GM12878 (cell line): ENCODE data around the gene DLEC1. TPM values are rescaled to one million over a fixed set of nuclear protein-coding genes. Genes with fewer than 3 reads are reported as not detected.

Experiments
- ATAC-seq: fragments of 200-7000 bp; cut with Tn5 transposase; 3 replicates; pipeline ENCODE4 v1.9.1; 2020; ENCODE audit warnings: mild to moderate bottlenecking, moderate library complexity
- BruUV-seq: library from RNA; stranded (reverse); fragments of 400-500 nt; replicated peaks from 2 replicates; lab custom pipeline; 2021; lab: Mats Ljungman, UMichigan
- CTCF ChIA-PET: fragments of 300-600 bp; sonication (Branson Sonifier 250); formaldehyde crosslinking; extraction: SDS; loops from one replicate; lab custom pipeline; 2021; ENCODE audit warnings: inconsistent platforms; lab: Yijun Ruan, JAX
- POLR2A ChIA-PET: fragments of 350-600 bp; formaldehyde crosslinking; extraction: SDS; loops from one replicate; lab custom pipeline; 2021; ENCODE audit warnings: inconsistent platforms; lab: Charles Lee
- RAD21 ChIA-PET: fragments of 300-600 bp; sonication (Branson Sonifier 250); formaldehyde crosslinking; loops from one replicate; lab custom pipeline; 2023; ENCODE audit warnings: antibody characterized with exemption; ENCODE audit not compliant: unreplicated experiment; lab: Charles Lee
- SMC1A ChIA-PET: fragments of 300-600 bp; sonication (Branson Sonifier 250); formaldehyde crosslinking; loops from one replicate; lab custom pipeline; 2023; ENCODE audit not compliant: unreplicated experiment, uncharacterized antibody; lab: Charles Lee
- DNase-seq: peaks from one replicate; pipeline ENCODE4 v3.0.0-alpha.2; 2011; ENCODE audit warnings: low read depth, low spot score
- FAIRE-seq: peaks from 3 replicates; lab custom pipeline; 2011; peaks lifted over from hg19 to GRCh38; lab: Jason Lieb, UNC
- H2AFZ ChIP-seq: 2 replicates; pipeline ENCODE4 v1.6.0; 2011; ENCODE audit warnings: low read depth, low read length, control low read depth; ENCODE audit not compliant: control insufficient read depth
- H3K27ac ChIP-seq: 2 replicates; pipeline ENCODE4 v1.5.1; 2011; ENCODE audit warnings: control low read depth; ENCODE audit not compliant: control insufficient read depth, insufficient read depth
- H3K27me3 ChIP-seq, 2 experiments: replicated peaks in 1 of 2; 2 replicates each; pipeline versions ENCODE4 v1.6.0 to v1.6.1; 2011; ENCODE audit warnings: low read length in 1 of 2; ENCODE audit not compliant: control insufficient read depth in 2 of 2, insufficient read depth in 2 of 2
- H3K36me3 ChIP-seq, 2 experiments: 2 replicates each; pipeline ENCODE4 v1.5.1; 2011; ENCODE audit warnings: low read length in 1 of 2; ENCODE audit not compliant: control insufficient read depth in 2 of 2, insufficient read depth in 2 of 2
- H3K4me1 ChIP-seq: 2 replicates; pipeline ENCODE4 v1.6.1; 2011; ENCODE audit warnings: mild to moderate bottlenecking, low read length, moderate library complexity, mixed read lengths; ENCODE audit not compliant: control insufficient read depth, insufficient read depth
- H3K4me2 ChIP-seq: 2 replicates; pipeline ENCODE4 v1.6.0; 2011; ENCODE audit warnings: control low read depth; ENCODE audit not compliant: control insufficient read depth, insufficient read depth
- H3K4me3 ChIP-seq: fragments of 200-600 bp; sonication (generic); 2 replicates; pipeline ENCODE4 v1.5.1; 2016
- H3K79me2 ChIP-seq: 2 replicates; pipeline ENCODE4 v1.6.0; 2011; ENCODE audit warnings: low read length; ENCODE audit not compliant: control insufficient read depth, insufficient read depth
- H3K9ac ChIP-seq: 2 replicates; pipeline ENCODE4 v1.8.0; 2011; ENCODE audit warnings: low read length, control low read depth, mixed read lengths; ENCODE audit not compliant: control insufficient read depth, insufficient read depth
- H3K9me3 ChIP-seq: replicated peaks from 3 replicates; pipeline ENCODE4 v1.5.1; 2011; ENCODE audit warnings: mild to moderate bottlenecking, low read length; ENCODE audit not compliant: control insufficient read depth, insufficient read depth
- H4K20me1 ChIP-seq: 2 replicates; pipeline ENCODE4 v1.6.0; 2011; ENCODE audit not compliant: control insufficient read depth, insufficient read depth
- FOS ChIP-seq: IDR thresholded peaks from 3 replicates; pipeline ENCODE4 v1.6.1; 2011; ENCODE audit warnings: borderline replicate concordance; ENCODE audit not compliant: insufficient read length; ENCODE audit errors: extremely low read depth
- JUNB ChIP-seq: IDR thresholded peaks from 2 replicates; pipeline ENCODE4 v1.6.1; 2016; ENCODE audit warnings: antibody characterized with exemption, mild to moderate bottlenecking
- MAX ChIP-seq: IDR thresholded peaks from 2 replicates; pipeline ENCODE4 v1.6.1; 2012; ENCODE audit warnings: low read depth, low read length, improper control_type of control experiment
- MTA3 ChIP-seq: IDR thresholded peaks from 2 replicates; pipeline ENCODE4 v1.6.1; 2012; ENCODE audit warnings: low read length, inconsistent platforms, borderline replicate concordance
- POLR2AphosphoS2 ChIP-seq: IDR thresholded peaks from 2 replicates; pipeline ENCODE4 v1.6.1; 2011; ENCODE audit warnings: low read depth, mild to moderate bottlenecking, low read length, improper control_type of control experiment, moderate library complexity
- POLR2AphosphoS5 ChIP-seq: IDR thresholded peaks from 2 replicates; pipeline ENCODE4 v1.6.1; 2011; ENCODE audit warnings: mild to moderate bottlenecking, low read length, inconsistent platforms
- RAD51 ChIP-seq: fragments of 450-650 bp; IDR thresholded peaks from 2 replicates; pipeline ENCODE4 v1.6.1; 2016; ENCODE audit warnings: moderate library complexity, mild to moderate bottlenecking, inconsistent platforms
- RELA ChIP-seq: fragments of 450-650 bp; IDR thresholded peaks from 2 replicates; pipeline ENCODE4 v1.8.0; 2014; ENCODE audit warnings: borderline replicate concordance; ENCODE audit not compliant: partially characterized antibody
- YBX1 ChIP-seq: fragments of 450-650 bp; IDR thresholded peaks from 2 replicates; pipeline ENCODE4 v1.6.1; 2016; ENCODE audit warnings: antibody characterized with exemption
- WGBS: methylation state at CpG from one replicate; pipeline ENCODE4 v1.1.6; 2016; ENCODE audit warnings: low lambda C conversion rate; ENCODE audit not compliant: insufficient replicate concordance, insufficient coverage; ENCODE audit errors: missing lambda C conversion rate; 5-methylcytosine and 5-hydroxymethylcytosine counted together
- in situ Hi-C: fragments of 300-500 bp; cut with MboI; formaldehyde crosslinking; loops from 9 replicates; pipeline ENCODE4 v1.14.3; 2018; ENCODE audit warnings: mixed read lengths
- intact Hi-C: fragments of 100-400 bp; cut with micrococcal nuclease; formaldehyde crosslinking; loops from one replicate; pipeline ENCODE4 v1.14.2; 2022; ENCODE audit not compliant: unreplicated experiment
- polyA plus RNA-seq, 11 experiments: library from polyadenylated mRNA; depleted of rRNA in 4 of 11; unstranded in 6 of 11; stranded (reverse) in 5 of 11; fragments of >200 nt; fragmentation: Nextera tagmentation in 4 of 11; fragmentation: Illumina TruSeq in 1 of 11; extraction: Ambion mirVana in 4 of 11; extraction: Trizol in 1 of 11; gene quantifications; 1 replicate in 1 of 11; 2 replicates in 10 of 11; pipeline versions ENCODE4 v1.2.1 to v1.2.3, GENCODE V29; 2011 to 2016; ENCODE audit warnings: inconsistent platforms in 2 of 11, missing spikeins in 2 of 11, low read depth in 1 of 11
- total RNA-seq, 4 experiments: library from RNA; depleted of rRNA in 3 of 4; stranded (reverse); fragments of >200 nt in 3 of 4; fragmentation: Illumina TruSeq in 1 of 4; extraction: Trizol in 1 of 4; gene quantifications; 2 replicates each; pipeline versions ENCODE4 v1.2.1 to v1.2.3, GENCODE V29; 2013 to 2021
- TF ChIP-seq, protein P1 (sequence below): fragments of 450-650 bp; IDR thresholded peaks from 2 replicates; pipeline ENCODE4 v1.6.1; 2018; ENCODE audit warnings: borderline replicate concordance, mild to moderate bottlenecking; ENCODE audit not compliant: partially characterized antibody
- TF ChIP-seq, protein P2 (sequence below): fragments of 450-650 bp; conservative IDR thresholded peaks from 2 replicates; pipeline ENCODE4 v1.6.1; 2017; ENCODE audit warnings: mild to moderate bottlenecking, moderate library complexity

DLEC1 gene
- total and polyA plus RNA-seq, 10 of the 15 experiments (the other 5 are each of a cell fraction or from before 2014, with no cell fraction given) = 0.03 to 0.29 (median 0.07) TPM; not detected in 3

DNA sequence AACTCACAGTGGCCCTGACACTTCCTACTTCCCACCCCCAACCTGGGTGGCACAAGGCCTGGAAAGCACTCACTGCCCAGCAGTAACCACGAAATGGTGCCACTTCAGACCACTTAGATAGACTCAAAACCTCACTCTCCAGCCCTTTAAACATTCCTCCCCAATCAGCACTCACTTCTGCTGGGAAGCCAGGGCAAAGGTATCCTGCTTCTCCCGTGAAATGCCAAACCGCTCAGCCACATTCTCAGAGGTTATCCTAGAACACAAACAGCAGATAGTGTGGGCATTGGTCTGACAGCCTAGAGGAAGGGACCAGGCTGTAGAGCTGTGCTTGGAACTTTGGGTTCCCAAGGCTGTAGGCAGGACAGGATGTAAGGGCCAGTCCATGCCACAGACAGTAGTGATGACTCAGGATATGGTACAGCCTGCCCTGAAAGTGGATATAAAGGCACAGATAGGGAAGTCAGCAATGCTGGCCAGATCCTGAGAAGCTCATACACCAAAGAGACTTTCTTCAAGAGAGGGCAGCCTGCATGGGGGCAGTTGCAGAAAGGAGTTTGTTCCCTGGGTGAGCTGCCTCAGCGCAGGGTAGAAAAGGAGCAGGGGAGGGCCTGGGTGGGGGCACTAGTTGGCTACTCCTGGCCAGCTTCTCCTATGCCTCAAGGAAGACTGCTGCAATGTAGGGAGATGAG, 88.7 kb downstream of the DLEC1 start:
- BruUV-seq = no TSS peak
- SMC1A ChIA-PET = interaction anchor here (1.4 kb wide), 1 partner anchor 9 kb away, joined by 6 read pairs; no protein-coding TSS in a partner anchor
- Histone ChIP-seq H3K4me1 (peaks cover 15% of the 10 kb centered on the region), H3K36me3 (peaks cover 28 to 52% of the 10 kb centered on the region in 2 experiments), H3K4me3 (no peak overlapping the region), H3K4me2 (no peak overlapping the region), H3K9ac (no peak overlapping the region), H4K20me1 (peaks cover 5% of the 10 kb centered on the region), H3K27ac (no peak overlapping the region), H3K79me2 (peaks cover under 1% of the 10 kb centered on the region), H3K27me3 (no peaks in the 10 kb centered on the region), H2AFZ (no peak overlapping the region), H3K9me3 (no peaks in the 10 kb centered on the region)
- CTCF ChIA-PET = interaction anchor here (1.0 to 1.6 kb wide), 2 partner anchors 10 to 42 kb away, joined by 4 to 7 read pairs; no protein-coding TSS in a partner anchor
- in situ Hi-C loops (no loop called here), intact Hi-C loops (no loop called here)
- DNase-seq = no peak
- no peak for ATAC-seq
- POLR2A ChIA-PET = no interaction called here
- TF ChIP-seq POLR2AphosphoS5 = no peak
- TF ChIP-seq MTA3 = no peak
- TF ChIP-seq, protein P1, sequence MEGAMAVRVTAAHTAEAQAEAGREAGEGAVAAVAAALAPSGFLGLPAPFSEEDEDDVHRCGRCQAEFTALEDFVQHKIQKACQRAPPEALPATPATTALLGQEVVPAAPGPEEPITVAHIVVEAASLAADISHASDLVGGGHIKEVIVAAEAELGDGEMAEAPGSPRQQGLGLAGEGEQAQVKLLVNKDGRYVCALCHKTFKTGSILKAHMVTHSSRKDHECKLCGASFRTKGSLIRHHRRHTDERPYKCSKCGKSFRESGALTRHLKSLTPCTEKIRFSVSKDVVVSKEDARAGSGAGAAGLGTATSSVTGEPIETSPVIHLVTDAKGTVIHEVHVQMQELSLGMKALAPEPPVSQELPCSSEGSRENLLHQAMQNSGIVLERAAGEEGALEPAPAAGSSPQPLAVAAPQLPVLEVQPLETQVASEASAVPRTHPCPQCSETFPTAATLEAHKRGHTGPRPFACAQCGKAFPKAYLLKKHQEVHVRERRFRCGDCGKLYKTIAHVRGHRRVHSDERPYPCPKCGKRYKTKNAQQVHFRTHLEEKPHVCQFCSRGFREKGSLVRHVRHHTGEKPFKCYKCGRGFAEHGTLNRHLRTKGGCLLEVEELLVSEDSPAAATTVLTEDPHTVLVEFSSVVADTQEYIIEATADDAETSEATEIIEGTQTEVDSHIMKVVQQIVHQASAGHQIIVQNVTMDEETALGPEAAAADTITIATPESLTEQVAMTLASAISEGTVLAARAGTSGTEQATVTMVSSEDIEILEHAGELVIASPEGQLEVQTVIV = no peak
- no peak for TF ChIP-seq RAD51
- no peak for TF ChIP-seq RELA
- TF ChIP-seq POLR2AphosphoS2 = no peak
- TF ChIP-seq MAX = no peak
- no peak for TF ChIP-seq FOS
- no peak for TF ChIP-seq YBX1
- no peak for TF ChIP-seq JUNB
- TF ChIP-seq, protein P2, sequence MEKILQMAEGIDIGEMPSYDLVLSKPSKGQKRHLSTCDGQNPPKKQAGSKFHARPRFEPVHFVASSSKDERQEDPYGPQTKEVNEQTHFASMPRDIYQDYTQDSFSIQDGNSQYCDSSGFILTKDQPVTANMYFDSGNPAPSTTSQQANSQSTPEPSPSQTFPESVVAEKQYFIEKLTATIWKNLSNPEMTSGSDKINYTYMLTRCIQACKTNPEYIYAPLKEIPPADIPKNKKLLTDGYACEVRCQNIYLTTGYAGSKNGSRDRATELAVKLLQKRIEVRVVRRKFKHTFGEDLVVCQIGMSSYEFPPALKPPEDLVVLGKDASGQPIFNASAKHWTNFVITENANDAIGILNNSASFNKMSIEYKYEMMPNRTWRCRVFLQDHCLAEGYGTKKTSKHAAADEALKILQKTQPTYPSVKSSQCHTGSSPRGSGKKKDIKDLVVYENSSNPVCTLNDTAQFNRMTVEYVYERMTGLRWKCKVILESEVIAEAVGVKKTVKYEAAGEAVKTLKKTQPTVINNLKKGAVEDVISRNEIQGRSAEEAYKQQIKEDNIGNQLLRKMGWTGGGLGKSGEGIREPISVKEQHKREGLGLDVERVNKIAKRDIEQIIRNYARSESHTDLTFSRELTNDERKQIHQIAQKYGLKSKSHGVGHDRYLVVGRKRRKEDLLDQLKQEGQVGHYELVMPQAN = no peak
- FAIRE-seq = no peak
- RAD21 ChIA-PET = interaction anchor here (1.1 kb wide), 1 partner anchor 119 kb away, joined by 3 read pairs; no protein-coding TSS in a partner anchor
- 100% methylated on average over 4 of the region's 4 CpGs for WGBS
